ENCODE measurements around the gene KCNN4.

DNA sequence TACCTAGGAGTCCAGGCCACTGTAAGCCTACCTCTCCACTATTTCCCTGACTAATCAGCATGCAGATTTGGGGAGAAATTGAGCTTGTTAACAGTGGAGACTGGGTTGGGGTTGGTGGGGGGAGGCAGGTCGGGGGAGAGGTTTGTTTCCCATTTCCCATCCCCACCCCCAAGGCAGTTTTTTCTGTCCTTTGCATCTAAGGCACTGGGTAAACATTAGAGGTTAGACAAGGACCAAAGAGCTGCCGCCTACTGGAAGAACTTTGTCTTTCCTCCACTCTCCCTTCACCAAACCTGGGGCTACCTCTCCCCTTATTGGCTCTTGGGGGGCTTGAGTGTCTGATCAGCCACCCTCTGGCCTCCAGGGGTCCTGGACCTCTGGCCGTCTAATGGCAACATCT lies 953 bp downstream of the KCNN4 start:
- TF ChIP-seq, protein P1, sequence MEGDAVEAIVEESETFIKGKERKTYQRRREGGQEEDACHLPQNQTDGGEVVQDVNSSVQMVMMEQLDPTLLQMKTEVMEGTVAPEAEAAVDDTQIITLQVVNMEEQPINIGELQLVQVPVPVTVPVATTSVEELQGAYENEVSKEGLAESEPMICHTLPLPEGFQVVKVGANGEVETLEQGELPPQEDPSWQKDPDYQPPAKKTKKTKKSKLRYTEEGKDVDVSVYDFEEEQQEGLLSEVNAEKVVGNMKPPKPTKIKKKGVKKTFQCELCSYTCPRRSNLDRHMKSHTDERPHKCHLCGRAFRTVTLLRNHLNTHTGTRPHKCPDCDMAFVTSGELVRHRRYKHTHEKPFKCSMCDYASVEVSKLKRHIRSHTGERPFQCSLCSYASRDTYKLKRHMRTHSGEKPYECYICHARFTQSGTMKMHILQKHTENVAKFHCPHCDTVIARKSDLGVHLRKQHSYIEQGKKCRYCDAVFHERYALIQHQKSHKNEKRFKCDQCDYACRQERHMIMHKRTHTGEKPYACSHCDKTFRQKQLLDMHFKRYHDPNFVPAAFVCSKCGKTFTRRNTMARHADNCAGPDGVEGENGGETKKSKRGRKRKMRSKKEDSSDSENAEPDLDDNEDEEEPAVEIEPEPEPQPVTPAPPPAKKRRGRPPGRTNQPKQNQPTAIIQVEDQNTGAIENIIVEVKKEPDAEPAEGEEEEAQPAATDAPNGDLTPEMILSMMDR (IDR thresholded peaks at IDR 0.05; ENCODE audit: low read depth, low read length, missing input control) = no peak
- TF ChIP-seq, protein P2, sequence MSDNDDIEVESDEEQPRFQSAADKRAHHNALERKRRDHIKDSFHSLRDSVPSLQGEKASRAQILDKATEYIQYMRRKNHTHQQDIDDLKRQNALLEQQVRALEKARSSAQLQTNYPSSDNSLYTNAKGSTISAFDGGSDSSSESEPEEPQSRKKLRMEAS (IDR thresholded peaks at IDR 0.05) = no peak
- TF ChIP-seq GABPA (IDR thresholded peaks at IDR 0.05 in 1 of 2, conservative IDR thresholded peaks at IDR 0.05 in 1 of 2) (no peak), SP1 (IDR thresholded peaks at IDR 0.05) (no peak), NR2F2 (IDR thresholded peaks at IDR 0.05) (no peak)

Data from liver (tissue), 3 donors.